Smooth muscle cell of the brain vasculature (primary cell): ENCODE data around the gene ZWILCH.
"Not testable (repeated sequence)": the region's sequence is repeated elsewhere in the genome, so short reads cannot be mapped to it uniquely, and the experiment has no call there.

Source experiments
- DNase-seq: peaks from one replicate; pipeline ENCODE4 v3.0.0-alpha.2; 2012; ENCODE audit warnings: low read depth, low spot score

ZWILCH gene

GRCh38 chr15:66488525-66488924, 16.6 kb upstream of the ZWILCH start:
- DNase-seq = no peak

- DNase-seq = no peak
Observed at GRCh38 chr15:66489179-66489791, 15.8 kb upstream of the ZWILCH start.

DNA sequence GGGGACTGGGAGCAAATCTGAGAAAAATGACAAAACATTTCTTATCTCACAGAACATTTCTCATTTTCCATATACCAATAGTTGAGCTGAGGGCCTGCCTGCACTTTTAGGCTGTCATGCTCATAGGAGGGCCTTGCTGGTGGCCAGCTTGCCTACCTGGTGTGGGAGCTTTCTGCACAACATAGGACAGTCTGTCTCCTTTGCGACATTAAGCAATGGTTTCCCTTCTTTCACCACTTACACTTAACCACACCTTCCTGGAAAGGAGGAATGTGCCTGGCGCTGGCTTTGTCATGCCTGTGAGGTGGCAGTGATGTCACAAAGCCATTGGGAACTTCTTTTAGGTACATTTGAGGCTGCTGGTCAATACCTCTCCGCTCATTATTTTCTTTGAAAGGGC, 13.3 kb upstream of the ZWILCH start:
- no peak for DNase-seq

- no peak for DNase-seq
Observed at GRCh38 chr15:66494262-66494661, 10.9 kb upstream of the ZWILCH start.

DNA sequence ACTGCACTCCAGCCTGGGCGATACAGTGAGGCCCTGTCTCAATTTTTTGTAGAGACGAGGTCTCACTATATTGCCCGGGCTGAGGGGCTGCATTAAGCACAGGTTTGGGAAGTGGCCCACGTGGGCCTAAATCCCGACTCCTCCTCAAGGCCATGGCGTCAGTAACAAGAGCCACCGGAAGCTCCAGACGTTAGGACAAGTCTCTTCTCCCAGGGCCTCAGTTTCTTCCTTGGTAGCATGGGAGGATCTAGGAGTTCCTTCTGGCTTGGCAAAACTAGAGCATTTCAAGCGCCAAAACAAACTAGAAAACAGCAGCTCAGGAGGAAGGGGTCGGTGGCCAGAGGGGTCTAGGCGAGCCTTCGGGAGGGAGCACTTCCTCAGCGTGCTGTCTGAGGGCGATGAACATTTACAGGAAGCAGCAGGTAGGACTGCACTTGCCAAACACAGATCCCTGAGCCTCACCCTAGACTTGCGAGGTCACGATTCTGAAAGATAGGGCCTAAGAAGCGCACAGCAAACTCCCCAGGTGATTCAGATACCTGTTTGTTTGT, 8.1 kb upstream of the ZWILCH start:
- DNase-seq = no peak

DNA sequence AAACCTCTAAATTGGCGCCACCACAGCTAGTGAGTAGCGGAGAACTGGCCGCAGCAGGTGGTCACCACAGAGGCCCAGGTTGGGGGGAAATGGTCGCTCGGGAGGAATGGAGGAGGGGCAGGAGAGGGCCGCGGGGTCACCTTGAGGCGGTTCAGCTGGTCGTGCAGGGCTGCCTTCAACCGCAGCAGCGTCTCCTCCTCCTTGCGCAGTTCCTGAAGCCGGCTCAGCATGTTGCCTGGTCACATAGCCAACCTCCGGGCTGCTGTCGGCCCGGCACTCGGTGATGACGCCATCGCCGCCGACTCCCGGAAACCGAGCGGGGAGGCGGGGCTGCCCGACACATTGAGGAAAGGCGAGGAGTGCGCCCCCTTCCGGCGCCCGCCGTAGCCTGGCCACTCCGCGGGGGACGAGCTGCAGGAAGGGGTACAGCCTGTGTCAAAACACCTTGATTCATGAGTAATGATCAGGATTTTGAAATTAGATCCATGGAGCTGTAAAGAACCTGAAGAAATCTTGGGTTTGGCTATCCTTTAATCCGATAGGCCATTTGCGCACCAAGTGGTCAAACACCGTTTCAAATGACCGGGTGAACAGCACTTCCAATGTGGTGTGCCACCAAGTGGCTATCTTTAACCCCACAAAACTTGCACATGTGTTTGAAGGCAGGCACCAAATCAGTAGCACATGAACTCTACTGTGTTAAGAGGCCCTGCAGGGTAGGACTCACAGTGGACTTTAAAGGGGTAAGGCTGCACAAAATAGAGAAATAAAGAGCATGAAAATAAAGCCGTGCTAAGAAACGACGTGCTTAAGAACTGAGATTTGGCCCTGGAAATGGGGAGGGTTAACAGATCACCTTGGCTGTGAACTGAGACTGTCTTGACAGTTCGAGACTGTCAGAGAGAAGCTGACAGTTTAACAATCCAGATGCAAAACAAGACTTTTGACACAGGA, 7.3 kb upstream of the ZWILCH start, which contains the start of gene SNAPC5:
Gene SNAPC5, minus strand, starts transcription at position 261 of the 954 bp plus-strand sequence. Its CDS starts 31 bp downstream, at position 230.
- DNase-seq = peak; percentile 92

- DNase-seq = peak; percentile 15
Observed at GRCh38 chr15:66498501-66499386, 6.4 kb upstream of the ZWILCH start.

DNA sequence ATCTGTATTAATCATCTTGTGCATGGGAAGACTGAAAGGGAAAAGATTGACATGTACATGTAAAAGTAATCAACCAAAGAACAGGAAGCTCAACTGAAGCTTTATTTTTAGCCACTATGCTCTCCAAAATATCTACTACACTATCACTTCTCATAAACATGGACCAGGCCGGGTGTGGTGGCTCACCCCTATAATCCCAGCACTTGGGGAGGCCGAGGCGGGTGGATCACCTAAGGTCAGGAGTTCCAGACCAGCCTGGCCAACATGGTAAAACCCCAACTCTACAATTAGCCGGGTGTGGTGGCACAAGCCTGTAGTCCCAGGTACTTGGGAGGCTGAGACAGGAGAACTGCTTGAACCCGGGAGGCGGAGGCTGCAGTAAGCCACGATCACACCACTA, 4.8 kb upstream of the ZWILCH start:
- not testable (repeated sequence) for DNase-seq

- no peak for DNase-seq
Observed at GRCh38 chr15:66502491-66502890, 2.6 kb upstream of the ZWILCH start.

DNA sequence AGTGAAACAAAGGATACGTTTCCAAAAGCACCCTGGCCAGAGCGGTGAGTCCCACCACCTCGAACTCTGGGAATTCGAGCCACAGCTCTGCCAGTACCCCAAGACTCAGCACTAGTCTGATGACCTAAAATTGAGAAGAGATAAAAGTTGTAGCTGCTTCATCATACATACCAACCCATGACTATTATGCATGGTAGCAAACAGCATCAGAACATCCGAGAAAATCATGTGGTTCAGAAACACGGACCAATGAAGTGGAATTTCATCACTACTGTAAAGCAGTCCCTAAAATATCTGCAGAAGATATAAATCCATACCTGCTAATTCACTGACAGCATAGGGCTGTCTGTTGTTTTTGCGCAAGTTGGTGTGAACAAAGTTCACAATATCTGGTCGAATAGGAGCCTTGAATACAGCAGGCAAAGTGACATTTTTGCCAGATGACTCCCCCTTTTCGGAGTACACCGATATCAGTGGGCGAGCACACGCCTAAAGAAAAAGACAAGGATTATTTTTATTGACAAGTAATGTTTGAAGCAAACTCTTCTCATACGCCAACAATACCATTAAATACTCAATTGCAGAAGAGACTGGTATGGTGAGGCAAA, 2.0 kb upstream of the ZWILCH start:
- DNase-seq = not testable (repeated sequence)

DNA sequence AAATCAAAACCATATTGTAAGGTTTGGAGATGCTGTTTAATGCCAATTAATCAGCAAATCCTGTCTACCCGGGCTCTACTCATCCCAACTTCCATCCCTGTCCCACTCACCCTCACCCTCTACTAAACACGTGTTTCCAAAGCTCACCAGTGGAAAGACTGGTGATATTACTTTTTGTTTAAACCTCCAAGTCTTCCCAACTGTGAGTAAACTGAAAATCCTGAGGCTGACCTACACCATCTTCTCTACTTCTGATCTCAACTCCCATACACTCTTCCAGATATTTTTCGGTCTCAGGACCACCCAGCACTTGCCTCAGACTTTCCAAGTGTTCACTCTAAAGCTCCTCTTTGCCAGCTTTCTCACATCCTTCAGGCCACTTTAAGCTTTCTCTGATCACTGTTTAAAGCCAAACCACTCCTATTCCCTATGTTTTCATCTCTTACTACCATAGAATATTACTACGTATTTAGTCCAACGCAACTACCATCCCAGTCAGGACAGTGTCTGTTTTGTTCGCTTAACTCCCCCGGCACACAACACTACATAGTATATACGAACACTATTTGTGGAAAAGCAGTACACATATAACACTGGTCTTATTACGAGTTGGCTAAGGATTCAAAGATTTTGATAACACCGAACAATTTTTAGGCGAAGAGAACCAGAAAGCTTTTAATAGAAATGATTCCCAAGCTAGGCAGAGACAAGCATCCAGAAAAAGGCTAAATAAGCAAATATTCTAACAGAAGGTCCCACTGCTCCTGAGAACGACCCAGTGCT, 1.2 kb upstream of the ZWILCH start:
- DNase-seq = no peak

DNA sequence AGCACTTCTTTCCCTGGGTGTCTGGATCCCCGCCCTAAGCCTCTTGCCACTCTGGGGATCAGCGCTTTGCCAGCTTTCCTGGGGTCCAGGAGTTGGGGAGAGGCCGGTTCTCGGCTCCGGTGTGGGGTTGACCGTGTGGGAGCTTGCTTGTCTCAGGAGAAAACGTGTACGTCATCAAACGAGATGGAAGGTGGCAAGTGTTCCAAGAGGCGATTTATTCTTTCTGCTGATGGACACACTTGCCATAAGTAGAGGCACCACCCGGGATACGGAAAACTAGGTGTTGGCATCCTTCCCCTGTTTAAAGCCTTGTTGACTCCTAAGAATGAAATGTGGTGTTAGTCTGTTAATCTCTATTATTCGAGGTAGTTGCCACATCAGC, 295 bp downstream of the ZWILCH start:
- peak; percentile 13 for DNase-seq

DNA sequence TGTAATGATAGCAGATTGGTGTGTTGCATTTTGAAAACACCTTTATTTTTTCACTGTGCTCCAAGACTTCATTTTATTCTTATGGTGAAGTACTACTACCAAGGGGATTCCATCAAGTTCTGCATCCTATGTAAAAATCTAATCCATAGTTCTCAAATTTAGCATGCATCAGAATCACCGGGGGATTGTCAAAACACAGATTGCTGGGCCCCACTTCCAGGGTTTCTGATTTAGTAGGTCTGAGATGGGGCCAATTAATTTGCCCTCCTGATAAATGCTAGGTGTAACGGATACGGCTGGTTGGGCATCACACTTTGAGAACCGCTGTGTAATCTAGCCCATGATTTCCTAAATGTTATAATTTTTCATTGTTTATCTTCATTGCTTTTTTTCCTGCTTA, 692 bp downstream of the ZWILCH start:
- no peak for DNase-seq

DNA sequence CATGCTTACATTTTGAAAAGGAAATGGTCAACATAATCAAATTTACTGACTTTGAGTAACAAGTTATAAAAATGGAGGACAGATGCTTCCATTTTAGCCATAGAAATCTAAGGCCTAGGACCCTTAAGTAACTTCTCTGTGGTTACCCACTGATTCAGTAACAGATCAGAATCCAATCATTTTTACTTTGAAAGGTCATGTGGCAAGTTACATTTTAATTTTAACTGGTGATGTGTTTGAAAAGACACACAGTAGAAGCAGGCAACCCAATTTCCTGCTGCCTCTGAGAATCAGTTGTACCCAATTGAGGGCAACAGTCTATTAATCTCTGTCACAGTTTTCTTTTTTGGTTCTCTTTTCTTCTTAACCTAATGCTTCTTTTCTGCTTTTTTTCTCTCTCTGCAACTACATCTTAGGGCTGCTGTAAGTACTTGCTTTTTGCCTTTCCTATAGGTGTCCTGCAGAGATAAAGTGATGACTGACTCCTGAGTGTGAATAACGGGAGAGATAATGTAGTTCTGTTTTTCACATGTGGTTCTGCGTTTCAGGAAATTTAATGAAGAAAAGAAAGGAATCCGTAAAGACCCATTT, 3.3 kb downstream of the ZWILCH start:
- DNase-seq = no peak

DNA sequence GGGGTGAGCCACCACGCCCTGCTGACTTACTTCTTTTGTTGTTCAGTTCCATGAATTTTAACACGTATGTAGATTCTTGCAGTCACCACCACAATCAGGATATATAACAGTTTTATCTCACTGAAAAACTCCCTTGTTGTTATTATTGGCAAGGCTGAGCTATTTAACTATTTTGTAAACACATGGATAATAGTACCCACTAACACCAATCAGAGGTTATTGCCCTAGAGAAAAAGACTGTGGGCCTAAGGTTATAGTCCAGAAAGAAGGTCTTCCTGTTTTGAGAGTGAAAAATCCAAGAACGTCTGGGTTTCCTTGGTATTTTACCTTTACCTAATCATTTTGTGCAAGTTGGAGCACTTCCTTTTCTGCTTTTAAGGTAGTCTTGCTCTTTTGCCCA, 9.5 kb downstream of the ZWILCH start:
- DNase-seq = no peak

DNA sequence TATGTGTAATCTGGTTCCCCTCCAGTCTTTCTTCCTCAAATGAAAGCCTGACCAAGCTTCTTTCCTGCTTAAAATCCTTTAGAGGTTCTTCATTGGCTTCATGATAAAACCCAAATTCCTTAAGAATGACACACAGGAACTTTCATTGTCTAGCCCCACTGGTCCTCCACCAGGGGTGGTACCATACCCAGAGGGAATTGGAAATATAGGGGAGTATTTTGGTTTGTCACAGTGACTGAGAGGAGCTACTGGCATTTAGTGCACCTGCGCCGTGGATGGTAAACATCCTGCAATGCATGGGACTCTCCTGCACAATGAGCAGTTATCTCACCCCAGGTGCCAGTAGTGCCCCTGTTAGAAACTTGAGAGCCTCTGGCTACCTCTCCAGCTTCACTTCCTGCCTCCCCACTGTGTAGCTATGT, 10.8 kb downstream of the ZWILCH start:
- DNase-seq = no peak

- DNase-seq = no peak
Observed at GRCh38 chr15:66523926-66524325, 18.8 kb downstream of the ZWILCH start.

GRCh38 chr15:66524838-66525237, 19.7 kb downstream of the ZWILCH start:
- DNase-seq = no peak

DNA sequence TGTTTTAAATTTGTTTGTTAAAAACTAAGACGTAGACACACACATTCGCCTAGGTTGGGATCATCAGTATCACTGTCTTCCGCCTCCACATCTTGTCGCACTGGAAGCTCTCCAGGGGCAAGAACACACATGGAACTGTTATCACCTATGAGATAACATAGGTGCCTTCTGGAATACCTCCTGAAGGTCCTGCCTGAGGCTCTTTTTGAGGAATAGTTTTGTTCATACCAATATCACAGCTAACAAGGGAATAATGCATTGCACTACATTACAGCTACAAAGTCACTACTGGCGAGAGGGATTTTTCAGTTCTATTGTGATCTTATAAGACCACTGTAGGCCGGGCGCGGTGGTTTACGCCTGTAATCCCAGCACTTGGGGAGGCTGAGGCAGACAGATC, 29.9 kb downstream of the ZWILCH start:
- DNase-seq = no peak

DNA sequence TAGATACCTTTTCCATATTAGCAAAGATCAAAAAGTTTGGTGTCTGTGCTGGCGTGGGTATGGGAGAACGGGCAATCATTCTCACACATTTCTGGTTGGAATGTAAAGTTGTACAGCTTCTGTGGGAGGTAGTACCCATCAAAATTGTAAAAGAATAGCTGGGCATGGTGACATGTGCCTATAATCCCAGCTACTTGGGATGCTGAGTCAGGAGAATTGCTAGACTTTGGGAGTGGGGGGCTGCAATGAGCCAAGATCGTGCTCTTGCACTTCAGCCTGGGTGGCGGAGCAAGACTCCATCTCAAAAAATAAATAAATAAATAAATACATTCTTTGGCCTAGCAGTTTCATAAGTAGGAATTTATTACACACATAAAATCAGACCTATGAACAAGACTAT, 37.8 kb downstream of the ZWILCH start:
- no peak for DNase-seq
